GM18868 (cell line): ENCODE data around the gene OGDH.
"Not testable (repeated sequence)": the region's sequence is repeated elsewhere in the genome, so short reads cannot be mapped to it uniquely, and the experiment has no call there.

Source experiments
- ATAC-seq: cut with Tn5 transposase; IDR thresholded peaks from one replicate; pipeline ENCODE4 v1.9.1; 2021; ENCODE audit warnings: mild to moderate bottlenecking, moderate library complexity; ENCODE audit not compliant: unreplicated experiment

OGDH gene

DNA sequence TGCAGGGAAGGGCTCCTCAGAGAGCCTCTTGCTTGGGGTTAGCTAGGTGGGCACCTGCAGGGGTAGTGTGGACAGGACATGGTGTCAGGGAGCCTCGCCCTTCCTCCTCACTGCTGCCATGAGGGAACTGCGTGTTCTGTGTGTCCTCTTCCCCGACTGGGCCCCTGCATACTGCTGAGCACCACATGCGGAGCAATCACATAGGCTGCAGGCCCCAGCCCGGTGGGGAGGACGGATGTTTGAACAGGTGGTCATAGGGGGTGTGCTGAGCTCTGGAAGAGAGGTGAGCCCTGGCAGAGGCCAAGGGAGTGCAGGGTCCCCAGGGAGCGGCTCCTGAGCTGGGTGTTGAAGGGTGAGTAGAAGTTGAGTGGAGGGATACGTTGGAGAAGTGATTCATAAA lies 93.9 kb downstream of the OGDH start:
- ATAC-seq = no peak

DNA sequence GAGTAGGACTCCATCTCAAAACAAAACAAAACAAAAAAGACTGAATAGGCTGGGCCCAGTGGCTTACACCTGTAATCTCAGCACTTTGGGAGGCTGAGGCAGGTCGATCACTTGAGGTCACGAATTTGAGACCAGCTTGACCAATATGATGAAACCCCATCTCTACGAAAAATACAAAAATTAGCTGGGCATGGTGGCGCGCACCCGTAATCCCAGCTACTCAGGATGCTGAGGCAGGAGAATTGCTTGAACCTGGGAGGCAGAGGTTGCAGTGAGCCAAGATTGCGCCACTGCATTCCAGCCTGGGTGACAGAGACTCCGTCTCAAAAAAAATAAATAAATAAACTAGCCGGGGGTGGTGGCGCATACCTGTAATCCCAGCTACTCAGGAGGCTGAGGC lies 97.0 kb downstream of the OGDH start:
- not testable (repeated sequence) for ATAC-seq

DNA sequence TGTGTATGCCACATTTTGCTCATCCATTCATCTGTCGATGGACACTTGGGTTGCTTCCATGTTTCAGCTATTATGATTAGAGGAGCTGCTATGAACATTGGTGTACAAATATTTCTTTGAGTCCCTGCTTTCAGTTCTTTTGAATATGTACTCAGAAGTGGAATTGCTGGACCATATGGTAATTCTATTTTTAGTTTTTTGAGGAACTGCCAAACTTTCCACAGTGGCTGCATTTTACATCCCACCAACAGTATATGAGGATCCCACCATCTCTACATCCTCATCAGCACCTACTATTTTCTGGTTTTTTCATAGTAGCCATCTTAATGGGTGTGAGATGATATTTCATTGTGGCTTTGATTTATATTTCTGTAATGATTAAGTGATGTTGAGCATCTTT lies 97.5 kb downstream of the OGDH start:
- no peak for ATAC-seq

DNA sequence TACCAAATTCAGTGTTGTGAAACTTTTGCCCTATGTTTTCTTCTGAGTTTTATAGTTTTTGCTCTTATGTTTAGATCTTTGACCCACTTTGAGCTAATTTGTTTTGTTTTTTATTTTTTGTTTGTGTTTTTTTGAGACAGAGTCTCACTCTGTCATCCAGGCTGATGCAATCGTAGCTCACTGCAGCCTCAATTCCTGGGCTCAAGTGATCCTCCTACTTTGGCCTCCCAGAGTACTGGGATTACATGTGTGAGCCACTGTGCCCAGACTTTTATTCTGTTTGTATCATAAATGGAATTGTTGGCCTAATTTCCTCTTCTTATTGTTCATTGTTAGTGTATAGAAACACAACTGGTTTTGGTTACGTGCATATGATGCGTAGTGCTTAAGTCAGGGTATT lies 99.0 kb downstream of the OGDH start:
- ATAC-seq = no peak

DNA sequence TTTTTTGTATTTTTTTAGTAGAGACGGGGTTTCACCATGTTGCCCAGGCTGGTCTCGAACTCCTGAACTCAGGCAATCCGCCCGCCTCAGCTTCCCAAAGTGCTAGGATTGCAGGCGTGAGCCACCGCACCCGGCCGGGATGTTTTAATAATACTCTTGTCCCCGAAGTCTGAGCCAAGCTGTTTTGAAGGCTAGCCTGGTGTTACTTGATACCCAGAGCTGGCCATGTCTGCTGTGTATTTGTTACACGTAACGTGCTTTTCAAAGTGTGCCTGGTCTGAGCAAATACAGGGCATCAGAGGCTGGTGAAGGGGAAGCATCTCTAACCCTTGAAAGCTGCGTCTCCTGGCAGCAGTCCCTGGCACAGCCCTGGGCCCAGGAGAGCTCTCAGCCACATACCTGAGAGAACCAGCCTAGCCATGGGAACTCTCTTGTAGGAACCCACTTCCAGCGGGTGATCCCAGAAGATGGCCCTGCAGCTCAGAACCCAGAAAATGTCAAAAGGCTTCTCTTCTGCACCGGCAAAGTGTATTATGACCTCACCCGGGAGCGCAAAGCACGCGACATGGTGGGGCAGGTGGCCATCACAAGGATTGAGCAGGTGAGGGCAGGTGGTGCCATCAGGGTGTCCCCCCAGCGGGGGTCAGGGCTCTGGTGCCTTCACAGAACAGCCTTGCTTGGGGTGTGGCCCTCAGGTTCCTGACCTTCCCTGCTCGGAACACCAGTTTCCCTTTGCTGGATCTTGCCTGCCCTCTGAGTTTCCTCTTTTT lies 100.5 kb downstream of the OGDH start:
- ATAC-seq = no peak

DNA sequence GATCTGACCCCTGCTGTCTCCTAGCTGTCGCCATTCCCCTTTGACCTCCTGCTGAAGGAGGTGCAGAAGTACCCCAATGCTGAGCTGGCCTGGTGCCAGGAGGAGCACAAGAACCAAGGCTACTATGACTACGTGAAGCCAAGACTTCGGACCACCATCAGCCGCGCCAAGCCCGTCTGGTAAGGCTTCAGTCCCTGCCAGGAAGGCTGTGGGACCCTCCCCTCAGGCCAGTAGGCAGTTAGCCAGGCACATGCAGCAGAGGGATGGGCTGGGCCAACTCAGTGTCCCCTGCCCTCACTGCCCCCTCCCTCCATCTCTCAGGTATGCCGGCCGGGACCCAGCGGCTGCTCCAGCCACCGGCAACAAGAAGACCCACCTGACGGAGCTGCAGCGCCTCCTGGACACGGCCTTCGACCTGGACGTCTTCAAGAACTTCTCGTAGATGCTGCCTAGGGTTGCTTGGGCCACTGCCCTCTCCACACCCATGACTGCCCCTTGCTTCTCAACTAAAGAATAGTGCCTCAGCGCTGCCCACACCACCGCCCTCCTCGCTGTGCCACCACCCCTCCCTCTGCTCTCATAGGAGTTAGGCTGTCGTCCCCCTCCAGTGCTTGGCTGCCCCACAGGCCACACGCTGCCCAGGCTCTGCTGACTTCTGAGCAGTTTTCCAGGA lies 101.3 kb downstream of the OGDH start:
- no peak for ATAC-seq

DNA sequence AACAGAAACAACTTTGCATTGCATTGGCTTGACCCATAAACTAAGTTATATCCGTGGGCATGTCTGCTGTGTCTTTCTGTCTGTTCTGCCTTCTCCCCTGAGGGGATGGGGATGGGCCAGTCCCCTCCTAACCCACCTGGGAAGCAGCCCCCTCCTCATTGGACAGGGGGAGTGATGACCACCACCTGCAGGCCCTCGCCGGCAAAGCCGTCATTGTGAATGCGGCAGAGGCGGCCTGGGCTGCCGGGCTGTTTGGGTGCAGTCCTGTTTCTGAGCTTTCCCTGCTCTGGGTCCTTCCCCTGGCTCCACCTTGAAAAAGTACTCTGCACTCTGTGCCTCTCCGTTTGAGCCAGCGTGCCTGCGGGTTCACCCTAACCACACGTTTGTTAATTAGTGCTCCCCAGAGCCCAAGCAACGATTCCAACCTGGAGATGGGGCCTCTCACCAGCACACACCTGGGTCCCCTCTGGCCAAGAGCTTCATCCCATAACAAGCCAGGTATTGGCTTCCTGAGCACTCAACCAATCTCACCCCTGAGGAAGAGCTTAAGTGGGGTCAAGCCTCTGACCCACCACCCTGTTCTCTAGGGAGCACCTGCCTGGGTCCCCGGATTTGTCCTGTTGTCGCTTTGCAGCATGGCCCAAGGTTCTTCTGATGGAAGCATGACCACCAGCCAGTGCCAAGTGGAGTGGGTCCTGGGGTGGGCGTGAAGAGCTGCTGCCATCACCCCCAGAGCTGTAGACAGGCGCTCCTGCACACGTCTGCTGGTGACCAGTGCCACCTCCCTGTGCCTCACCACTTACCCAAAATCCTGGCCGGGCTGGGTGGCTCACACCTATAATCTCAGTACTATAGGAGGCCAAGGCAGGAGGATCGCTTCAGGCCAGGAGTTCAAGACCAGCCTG lies 102.8 kb downstream of the OGDH start:
- ATAC-seq = no peak

DNA sequence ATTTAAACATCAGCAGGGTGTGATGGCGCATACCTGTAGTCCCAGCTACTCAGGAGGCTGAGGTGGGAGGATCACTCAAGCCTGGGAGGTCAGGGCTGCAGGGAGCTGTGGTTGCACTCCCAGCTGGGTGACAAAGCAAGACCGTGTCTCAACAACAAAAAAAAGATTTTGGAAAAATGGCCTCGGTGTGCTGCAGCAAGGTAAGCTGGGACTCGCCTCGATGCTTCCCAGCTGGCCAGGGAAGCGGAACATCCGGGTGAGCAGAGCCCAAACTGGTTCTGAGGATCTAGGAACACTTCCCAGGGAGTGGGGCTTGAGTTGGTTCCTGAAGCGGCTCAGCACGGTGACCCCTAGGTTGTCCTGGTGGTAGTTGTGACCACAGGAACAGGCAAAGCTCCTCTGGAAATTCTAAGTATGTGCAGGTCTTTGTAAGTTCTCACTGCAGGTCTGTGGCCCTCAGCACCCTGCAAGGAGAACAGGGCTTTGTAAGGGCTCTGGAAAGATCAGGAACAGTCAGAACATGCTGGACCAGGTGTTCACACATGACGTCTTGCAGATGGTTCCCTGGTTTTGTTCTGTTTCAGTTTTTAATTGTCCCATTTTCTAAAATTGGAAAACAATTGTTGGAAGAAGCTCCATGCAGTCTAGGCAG lies 103.6 kb downstream of the OGDH start:
- no peak for ATAC-seq

DNA sequence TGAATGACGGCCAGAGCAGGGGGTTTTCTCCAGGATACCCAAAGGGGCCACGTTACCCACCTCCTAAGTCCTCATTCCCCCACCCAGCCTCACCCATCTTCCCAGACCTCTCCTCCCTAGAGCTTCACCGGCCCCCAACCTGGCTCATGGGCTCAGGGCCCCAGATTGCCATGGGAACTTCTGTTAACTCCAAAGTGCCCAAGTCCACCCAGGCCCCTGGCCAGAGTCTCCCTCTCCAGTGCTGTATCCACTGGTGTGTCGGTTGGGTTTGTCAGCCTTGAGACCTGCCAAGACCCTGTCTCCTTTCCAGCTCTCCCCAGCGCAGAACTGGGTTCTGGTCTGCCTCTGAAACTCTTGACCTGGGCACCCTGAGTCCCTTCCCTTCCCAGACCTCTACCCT lies 105.1 kb downstream of the OGDH start:
- no peak for ATAC-seq

DNA sequence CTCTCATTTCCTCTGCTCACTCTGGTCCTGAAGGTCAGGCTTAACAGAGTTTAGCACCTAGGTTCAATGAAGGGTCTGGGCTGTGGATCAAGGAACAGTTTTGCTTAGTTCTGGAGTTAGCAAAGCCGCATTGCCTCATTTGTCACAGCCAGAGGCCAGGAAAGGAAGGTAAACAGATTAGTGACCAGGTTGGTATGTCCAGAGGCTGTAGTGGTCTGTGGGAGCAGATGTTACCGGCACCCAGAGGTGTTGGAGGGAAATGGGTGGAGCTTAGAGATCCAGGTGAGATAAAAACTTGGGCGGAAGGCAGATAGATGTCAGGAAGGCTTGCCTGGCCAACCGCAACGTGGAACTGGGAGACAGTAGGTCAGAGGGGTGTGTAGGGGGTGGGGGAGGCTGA lies 105.6 kb downstream of the OGDH start:
- ATAC-seq = no peak

DNA sequence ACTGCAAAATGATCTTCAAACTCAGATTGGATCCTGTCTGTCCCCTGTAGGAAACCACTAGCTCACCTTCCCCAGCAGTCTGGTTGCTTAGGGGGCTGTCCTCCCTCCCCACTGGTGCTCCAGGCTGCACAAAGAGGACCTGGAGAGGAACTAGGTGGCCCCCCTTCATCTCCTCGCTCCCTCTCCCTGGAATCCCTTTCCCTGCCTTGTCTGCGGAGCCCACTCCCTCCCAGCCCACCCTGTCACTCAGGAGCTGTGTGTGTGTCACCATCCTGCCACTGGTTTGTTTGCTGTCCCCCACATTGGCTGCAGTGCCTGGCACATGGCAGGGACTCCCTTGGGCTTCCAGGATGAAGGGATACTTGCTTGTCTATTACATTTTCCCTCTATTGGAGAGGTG lies 106.7 kb downstream of the OGDH start:
- no peak for ATAC-seq

DNA sequence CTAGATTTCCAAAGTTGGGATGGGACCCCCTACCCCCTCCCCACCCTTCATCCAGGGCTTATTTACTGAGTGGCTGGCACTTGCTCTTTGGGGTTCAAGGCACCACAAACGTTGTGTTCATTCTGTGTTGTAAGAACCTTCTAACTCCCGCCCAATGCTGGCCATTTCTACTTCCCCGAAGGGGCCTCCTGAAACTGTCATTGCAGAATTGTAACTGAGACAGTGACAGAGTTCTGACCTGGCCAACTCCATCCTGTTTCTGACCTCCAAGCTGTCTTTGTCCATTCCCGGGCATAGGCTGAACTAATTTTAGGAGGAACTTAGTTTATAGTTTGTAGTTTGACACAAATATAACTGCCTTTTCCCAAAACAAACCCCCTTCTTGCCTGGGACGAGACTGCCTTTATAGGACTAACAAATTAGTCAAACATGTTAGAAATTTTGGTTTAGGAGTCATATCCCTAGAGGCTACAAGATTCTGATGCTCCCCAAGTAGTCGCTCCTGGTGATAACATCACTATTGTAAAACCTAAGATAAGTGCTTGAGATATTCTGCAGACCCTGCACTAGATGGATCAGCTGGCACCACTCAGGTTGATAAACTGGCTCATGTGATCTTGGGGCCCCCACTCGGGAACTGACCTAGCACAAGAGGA lies 107.4 kb downstream of the OGDH start:
- no peak for ATAC-seq

DNA sequence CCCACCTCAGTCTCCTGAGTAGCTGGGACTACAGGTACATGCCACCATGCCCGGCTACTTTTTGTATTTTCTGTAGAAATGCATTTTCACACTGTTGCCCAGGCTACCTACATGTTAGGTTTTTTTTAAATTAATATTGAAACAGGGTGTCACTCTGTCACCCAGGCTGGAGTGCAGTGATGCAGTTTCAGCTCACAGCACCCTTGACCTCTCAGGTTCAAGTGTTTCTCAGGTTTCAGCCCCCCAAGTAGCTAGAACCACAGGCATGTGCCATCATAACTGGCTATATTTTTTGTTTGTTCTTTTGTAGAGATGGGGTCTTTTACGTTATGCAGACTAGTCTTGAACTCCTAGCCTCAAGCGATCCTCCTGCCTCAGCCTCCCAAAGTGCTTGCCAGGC lies 109.8 kb downstream of the OGDH start:
- no peak for ATAC-seq

DNA sequence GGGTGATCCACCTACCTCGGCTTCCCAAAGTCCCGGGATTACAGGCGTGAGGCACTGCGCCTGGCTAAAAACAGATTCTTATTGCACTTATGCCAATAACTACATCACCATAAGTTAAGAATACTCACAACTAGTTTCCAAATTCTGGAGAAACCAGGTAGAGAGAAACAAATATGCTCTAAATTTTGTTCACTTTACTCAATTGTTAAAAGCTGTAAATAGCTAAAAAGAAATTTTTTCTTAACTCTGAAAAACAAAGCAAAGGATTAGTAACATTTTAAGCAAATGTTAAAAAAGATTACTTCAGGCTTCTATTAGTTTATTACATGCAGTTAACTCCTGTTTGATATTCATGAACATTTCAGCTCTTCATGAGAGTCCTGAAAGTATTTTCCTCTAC lies 113.9 kb downstream of the OGDH start:
- ATAC-seq = no peak

DNA sequence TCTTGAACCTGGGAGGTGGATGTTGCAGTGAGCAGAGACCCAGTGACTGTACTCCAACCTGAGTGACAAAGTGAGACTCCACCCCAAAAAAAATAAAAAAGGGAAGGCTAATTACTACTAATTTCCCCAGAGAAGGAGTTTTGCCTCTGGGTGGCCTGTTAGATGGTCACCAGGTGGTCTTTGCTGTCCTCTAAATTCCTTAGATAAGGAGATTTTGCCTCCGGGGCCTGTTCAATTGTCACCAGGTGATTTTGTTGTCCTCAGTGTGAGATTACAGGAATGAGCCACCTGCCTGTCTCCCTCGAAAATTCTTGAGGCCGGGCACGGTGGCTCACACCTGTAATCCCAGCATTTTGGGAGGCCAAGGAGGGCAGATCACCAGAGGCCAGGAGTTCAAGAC lies 117.8 kb downstream of the OGDH start:
- ATAC-seq = no peak

DNA sequence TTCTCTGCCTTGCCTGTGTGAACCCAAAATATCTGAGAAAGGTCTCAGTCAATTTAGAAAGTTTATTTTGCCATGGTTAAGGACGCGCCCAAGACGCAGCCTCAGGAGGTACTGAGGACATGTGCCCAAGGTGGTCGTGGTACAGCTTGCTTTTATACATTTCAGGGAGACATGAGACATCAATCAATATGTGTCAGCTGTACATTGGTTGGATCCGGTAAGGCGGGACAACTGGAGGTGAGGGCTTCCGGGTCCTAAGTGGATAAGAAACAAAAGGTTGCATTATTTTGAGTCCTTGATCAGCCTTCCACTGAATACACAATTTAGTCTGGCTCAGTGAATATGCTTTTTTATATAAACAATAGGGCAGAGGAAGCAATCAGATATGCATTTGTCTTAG lies 119.8 kb downstream of the OGDH start:
- not testable (repeated sequence) for ATAC-seq

DNA sequence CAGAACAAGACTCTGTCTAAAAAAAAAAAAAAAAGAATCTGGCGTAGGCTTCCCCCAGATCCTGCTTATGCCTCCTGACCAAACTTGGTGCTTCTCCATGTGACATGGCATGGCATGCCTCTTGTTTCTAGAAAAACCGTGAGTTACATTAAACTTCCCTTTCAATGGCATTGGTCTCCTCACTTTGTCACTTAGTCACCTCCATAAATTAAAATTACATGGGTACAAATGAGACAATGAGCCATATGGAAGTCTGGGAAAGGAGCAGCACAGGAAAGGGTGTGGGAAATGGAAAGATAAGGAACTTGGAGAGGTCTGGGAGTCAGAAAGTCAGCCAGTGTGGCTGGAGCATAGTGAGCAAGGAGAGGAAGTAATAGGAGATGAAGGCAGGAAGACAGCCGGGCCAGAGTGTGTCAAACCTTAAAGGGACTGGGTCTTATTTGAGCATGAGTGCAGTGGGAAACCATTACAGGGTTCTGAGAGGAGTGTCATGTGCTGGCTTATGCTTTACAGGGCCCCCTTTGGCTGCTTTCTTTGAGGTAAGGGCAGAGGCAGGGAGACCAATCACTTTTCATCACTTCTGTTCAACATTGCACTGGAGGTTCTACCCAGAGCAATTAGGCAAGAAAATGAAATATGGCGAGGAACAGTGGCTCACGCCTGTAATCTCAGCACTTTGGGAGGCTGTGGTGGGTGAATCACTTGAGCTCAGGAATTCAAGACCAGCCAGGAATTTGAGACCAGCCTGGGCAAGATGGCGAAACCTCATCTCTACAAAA lies 120.9 kb downstream of the OGDH start:
- ATAC-seq = no peak

DNA sequence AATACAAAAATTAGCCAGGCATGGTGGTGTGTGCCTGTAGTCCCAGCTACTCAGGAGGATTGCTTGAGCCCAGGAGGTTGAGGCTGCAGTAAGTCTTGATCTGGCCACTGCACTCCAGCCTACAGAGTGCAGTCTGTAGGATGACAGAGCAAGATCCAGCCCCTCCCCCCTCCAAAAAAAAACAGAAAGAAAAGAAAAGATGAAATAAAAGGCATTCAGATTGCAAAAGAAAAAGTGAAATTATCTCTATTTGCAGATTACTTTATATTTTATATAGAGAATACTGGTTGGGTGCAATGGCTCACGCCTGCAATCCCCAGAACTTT lies 121.5 kb downstream of the OGDH start:
- ATAC-seq = no peak

DNA sequence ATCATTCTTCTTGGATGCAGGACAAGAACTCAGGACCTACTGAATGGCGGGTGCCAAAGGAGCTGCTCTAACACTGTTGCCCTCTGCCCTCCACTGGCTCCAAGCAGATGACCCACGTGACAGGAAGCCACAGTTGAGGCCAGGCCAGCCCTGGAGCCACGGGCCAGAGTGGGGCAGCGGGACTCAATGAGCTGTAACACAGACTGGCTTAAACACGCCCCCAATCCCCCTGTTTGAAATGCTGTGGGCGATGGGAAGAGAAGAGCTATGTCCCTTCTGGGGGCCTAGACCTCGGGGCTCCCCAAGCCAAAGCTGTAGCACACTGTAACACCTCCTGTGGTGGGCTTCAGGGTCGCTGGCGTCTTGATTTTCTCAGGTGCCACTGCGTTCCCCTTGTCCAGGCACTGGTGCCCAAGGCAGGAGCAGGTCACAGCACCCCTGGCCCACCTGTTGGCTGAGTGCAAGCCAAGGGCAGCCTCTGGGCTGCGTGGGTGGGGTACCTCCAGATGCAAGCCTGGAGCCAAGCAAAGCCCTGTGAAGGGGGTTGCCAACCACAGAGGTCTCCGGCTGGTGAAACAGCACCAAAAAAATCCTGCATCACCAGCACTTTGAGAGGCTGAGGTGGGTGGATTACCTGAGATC lies 123.6 kb downstream of the OGDH start:
- ATAC-seq = no peak

DNA sequence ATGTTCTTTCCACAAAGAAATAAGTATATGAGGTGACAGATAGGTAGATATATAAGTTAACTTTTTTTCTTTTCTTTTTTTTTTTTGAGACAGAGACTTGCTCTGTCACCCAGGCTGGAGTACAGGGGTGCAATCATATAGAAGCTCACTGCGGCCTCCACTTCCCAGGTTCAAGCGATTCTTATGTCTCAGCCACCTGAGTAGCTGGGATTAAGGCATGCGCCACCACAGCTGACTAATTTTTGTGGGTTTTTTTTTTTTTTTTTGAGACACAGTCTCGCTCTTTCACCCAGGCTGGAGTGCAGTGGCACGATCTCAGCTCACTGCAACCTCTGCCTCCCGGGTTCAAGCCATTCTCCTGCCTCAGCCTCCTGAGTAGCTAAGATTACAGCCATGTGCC lies 126.5 kb downstream of the OGDH start:
- ATAC-seq = not testable (repeated sequence)
